ENCODE results near the gene CCDC175.

- TF ChIP-seq GATA3 (IDR thresholded peaks at IDR 0.05; ENCODE audit: borderline replicate concordance) (no peak), CTCF (IDR thresholded peaks at IDR 0.05) (no peak), EP300 (IDR thresholded peaks at IDR 0.05) (no peak), POLR2A (IDR thresholded peaks at IDR 0.05; ENCODE audit: low read length) (no peak; the same call in 1 of the 2 replicates), KDM1A (IDR thresholded peaks at IDR 0.05; ENCODE audit: low read depth) (no peak), CEBPB (IDR thresholded peaks at IDR 0.05) (no peak)
- TF ChIP-seq, protein P1, sequence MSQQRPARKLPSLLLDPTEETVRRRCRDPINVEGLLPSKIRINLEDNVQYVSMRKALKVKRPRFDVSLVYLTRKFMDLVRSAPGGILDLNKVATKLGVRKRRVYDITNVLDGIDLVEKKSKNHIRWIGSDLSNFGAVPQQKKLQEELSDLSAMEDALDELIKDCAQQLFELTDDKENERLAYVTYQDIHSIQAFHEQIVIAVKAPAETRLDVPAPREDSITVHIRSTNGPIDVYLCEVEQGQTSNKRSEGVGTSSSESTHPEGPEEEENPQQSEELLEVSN (IDR thresholded peaks at IDR 0.05; ENCODE audit: borderline replicate concordance, low read depth): no peak
These were observed 96.4 kb downstream of the CCDC175 start for GRCh38 chr14:59480166-59480565.
